SK-MEL-5 (cell line): ENCODE results near the gene SLC38A6. TPM values are rescaled to one million over a fixed set of nuclear protein-coding genes. Genes with fewer than 3 reads are reported as not detected.
"Not testable (repeated sequence)": the region's sequence is repeated elsewhere in the genome, so short reads cannot be mapped to it uniquely, and the experiment has no call there.

ENCODE experiments used
- DNase-seq: peaks from one replicate; pipeline ENCODE4 v3.0.0-alpha.2; 2016; ENCODE audit warnings: low read depth, low spot score
- in situ Hi-C: cut with HindIII; loops from 2 replicates; pipeline ENCODE4 v1.10.0; 2016; ENCODE audit warnings: low sequenced_read_pairs, high pct_unique_total_duplicates, low pct_unique_long_range_greater_than_20kb
- total RNA-seq: library from RNA; depleted of rRNA; stranded (reverse); fragments of >200 nt; shearing (Covaris generic); gene quantifications from 2 replicates; pipeline ENCODE4 v1.2.3, GENCODE V29; 2014

Gene SLC38A6
- total RNA-seq, 1 experiment from 2014 or later, result 32.0 TPM

DNA sequence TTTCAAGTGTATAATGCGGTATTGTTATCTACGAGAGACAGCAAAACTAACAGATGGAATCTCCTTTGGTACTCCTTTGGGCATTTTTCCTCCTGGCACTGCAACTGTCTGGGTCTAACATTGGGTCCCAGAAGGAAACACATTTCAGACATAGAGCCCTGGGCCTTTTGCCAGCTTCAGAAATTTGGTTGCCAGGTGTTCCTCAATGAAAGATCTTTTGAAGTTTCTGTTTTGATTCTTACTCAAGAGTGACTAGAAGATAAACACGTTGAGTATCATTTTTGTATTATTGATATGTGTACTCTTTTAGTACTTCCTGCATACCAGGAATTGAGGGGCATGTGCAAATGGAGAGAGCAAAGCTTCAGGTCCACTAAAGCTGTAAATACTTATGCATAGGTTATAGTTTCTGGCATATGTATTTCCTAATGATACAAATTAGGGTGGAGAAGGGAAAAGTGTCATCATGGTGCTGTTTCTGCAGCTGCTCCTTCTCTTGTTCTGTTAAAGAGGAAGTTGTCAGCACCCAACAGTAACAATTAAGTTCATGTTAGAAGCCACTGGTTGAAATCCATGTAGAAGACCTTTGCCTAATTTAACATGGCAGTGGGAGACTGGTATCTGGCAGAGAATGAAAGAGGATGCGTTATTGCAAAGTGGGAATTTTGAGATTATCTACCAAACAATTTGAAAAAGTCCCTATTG, 53.5 kb downstream of the SLC38A6 start:
- DNase-seq, result no peak
- in situ Hi-C loops, result no loop called here

DNA sequence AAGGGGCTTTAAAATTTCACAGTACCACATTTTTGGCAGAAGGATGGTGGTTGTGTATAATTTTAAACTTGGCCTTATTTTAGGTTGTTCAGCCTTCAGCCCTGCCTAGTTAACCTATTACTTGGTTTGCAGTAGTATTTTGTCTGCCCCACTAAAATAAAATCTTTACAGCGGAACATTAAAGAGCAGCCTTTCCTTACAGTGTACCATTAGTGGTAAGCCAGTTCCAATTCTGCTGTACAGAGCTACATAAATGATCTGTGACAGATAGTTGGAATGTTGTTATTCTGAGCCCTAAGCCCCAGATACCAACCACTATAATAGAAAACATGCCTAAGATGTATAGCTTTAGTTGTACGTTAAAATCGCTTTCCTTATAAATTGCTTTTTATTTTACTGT, 56.2 kb downstream of the SLC38A6 start:
- DNase-seq, result no peak
- in situ Hi-C loops, result no loop called here

DNA sequence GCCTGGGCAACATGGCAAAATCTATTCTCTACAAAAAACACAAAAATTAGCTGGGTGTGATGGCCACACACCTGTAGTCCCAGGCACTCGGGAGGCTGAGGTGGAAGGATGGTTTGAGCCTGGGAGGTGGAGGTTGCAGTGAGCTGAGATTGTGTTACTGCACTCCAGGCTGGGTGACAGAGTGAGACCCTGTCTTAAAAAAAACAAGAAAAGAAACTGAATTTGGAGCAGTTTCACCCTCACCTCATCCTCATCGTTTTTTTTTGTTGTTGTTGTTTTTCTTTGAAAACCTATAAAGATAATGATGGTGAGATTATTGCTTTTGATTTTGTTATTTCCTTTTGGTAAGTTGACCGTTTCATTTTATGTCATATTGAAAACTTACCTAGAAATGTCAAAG, 60.7 kb downstream of the SLC38A6 start:
- in situ Hi-C loops, result no loop called here
- no peak for DNase-seq

DNA sequence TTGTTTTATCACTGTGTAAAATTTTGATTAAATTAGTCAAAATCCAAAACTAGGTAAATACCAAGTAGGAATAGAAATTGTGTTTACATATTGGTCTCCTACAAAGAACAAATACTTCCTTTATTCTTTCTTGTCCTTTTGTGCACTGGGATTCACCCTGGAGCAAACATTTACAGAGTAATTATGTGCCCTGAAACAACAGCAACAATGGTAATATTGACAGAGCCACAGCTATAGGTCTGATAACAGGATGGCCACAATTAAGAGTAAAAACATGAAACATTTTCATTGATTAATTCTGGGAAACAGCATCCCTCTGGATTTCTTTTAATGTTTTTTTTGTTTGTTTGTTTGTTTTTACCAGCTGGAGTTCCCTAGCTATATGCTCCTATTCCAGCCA, 61.2 kb downstream of the SLC38A6 start:
- peak; percentile 59 for DNase-seq
- in situ Hi-C loops, result no loop called here

DNA sequence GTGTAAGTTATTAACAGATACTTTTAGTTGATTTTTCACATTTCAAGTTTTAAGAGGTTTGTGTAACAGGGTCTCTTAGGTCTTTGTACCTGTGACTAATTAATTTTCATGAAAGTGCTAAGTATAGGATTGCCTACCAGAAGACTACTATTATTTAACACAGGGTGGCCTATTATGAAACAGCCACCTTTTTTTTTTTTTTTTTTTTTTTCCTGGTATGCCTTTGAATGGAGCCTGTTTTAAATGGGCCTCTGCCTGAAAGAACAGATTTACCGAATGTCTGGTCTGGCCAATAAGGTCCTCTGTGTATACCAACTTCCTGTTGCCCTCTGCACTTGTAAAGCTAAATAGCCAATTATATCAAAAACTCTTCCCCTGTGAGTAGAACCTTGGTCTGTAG, 62.5 kb downstream of the SLC38A6 start:
- no peak for DNase-seq
- in situ Hi-C loops, result no loop called here

DNA sequence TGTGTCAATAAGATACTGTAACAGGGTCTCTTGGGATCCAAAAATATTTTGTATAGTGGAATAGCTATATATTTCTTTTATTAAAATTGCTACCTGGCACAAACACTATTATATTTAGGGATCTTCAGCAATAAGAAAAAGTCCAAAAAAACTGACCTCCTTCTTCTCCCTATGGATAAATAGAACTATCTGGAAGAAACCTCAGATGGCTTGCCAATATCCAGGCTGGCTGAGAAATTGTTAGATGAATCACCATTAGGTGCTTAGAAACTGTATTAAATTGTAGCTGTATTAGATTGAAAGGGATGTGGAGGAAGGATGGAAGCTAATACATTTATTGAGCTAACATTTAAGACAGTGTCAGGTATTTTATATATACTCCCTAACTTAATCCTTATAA, 66.0 kb downstream of the SLC38A6 start:
- in situ Hi-C loops, result no loop called here

DNA sequence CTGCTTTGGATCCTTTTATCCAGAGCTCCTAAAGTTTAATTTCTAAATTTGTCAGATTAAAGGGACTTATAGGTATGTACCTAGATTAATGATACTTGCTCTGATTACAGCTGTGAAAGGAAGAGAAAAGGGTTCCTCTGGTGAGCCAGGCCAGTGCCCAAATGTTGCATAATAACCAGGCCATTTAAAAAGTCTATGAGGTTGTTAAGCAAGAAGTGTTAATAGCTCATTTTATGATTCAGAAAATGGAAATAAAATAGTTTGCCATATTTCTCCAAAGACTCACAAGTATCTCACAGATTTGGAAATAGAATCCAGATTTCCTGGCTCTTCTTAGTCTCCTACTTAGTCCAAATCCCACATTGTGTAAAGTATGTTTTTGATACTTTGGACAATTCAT, 67.6 kb downstream of the SLC38A6 start:
- no peak for DNase-seq
- in situ Hi-C loops, result no loop called here

More for the DNA sequence above, 66.0 kb downstream of the SLC38A6 start:
- DNase-seq, result no peak

DNA sequence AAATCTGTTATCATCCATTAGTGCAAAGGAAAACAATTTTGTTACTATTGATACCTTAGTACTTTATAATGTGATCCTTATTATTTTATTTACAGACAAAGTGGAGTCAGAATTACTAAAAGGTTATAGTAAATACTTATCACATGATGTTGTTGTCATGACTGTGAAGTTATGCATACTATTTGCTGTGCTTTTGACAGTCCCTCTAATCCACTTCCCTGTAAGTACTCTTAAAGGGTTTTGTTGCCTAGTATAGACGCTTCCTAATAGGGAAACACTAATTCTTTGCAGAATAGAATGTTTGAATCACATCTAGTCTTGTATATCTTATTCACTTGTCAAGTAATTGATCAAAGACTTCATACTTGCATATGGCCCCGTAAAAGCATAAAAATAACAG, 69.4 kb downstream of the SLC38A6 start:
- in situ Hi-C loops, result no loop called here
- DNase-seq, result no peak

DNA sequence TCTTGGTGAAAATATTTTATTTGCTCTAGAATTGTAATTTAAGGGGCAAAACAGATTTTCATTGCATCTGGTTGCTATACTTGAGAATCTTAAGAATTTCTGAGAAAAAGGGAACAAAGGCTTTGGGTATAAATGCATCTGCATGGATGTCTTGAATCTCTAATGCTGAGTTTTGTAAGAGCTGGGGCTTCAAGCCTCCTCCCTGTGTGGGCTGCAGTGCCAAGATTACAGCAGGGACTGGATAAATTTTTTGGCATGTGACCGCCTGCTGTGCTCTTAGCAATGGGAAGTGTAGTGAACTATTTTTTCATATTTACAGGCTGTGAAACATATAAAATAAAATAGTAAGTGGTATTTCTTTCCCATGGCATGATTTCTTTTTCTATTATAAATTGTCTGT, 70.0 kb downstream of the SLC38A6 start:
- DNase-seq, result peak; percentile 4
- in situ Hi-C loops, result no loop called here

DNA sequence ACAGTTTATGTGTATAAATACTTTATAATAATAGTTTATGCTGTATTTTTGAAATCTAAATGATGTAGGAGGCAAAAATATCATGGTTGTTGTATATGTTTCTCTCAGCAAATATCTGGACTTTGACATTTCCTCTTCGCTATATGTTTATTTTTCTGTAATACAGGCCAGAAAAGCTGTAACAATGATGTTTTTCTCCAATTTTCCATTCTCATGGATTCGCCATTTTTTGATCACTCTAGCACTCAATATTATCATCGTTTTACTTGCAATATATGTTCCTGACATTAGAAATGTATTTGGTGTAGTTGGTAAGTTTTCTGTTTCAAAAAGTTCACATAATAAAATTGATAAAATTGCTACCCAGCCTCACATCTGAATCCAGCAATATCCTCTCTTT, 70.6 kb downstream of the SLC38A6 start:
- DNase-seq, result no peak
- in situ Hi-C loops, result no loop called here

DNA sequence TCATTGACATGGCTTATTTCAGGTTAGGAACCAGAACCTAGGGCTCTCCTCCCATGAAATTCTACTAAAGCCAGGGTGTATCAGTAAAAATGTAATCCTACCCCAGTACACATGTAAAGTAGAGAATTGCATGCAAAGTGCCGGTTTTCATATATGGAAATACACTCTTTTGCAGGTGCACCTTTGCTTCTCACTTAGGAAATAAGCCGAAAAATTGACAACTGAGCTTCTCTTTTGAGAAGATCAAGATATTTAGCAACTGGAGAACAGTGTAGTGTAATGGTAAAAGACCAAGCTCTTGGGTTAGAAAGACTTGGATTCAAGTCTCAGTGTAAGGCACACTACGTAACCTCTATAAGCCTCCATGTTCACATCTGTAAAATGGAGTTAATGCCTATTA, 82.4 kb downstream of the SLC38A6 start:
- no peak for DNase-seq
- in situ Hi-C loops, result no loop called here

DNA sequence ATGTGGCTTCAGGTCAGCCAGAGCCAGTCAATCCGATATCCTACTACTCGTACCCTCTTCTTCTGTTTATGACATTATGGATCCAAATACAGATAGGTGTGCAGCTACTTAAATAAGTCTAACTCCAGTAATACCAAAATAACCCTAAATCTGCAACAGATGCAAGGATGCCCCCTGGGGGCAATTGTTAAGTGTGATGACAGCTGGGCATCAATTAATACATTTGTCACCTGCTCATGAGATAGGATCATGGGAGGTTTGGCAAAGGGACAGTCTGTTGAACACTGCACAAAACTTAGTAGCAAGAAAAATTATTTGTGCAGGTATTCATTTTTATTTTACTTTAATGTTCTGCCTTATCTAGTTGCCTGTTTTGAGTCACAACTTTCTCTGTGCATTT, 83.2 kb downstream of the SLC38A6 start:
- in situ Hi-C loops, result no loop called here
- DNase-seq, result peak; percentile 10

DNA sequence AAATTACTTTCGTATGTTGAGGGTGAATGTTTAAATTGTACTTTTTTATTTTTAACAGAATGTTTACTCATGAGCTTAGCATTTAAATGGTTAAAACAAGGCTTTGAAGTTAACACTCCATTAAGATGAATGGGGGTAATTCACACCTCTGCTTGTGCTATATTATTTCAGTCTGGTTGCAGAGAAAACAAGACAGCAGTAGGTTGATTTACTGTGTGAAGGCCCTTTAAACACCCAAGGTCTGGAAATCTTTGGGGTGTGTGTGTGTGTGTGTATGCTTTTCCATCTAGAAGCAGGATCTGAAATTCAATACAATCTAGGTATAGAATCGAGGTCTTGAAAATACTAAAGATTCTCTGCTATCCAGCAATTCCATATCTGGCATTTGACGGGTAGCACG, 83.8 kb downstream of the SLC38A6 start:
- DNase-seq, result no peak
- in situ Hi-C loops, result no loop called here

DNA sequence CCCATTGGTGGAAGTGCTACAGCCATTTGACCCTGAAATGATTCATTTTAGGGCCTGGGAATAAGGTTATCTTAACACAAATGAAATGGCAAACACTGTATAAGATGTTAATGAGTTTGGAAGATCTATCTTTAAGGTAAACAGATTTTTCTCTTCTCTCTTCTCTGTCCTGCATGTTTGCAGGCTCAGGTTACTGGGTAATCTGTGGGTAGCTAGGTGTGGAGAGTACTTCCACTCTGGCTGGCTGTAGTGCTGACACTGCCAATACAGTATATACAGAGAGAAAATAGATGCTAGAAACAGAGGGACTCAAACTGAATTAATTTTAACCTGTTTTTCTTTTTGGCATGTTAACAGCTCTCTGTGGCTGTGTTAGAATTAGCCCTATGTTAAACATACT, 84.6 kb downstream of the SLC38A6 start:
- in situ Hi-C loops, result no loop called here
- no peak for DNase-seq

DNA sequence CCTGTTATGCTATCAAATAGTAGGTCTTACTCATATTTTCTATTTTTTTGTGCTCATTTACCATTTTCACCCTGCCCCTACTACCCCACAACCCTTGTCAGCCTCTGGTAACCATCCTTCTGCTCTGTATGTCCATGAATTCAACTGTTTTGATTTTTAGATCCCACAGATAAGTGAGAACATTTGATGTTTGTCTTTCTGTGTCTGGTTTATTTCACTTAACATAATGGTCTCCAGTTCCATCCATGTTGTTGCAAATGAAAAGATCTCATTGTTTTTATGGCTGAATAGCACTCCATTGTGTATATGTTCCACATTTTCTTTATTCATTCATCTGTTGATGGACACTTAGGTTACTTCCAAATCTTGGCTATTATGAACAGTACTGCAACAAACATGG, 91.4 kb downstream of the SLC38A6 start:
- in situ Hi-C loops, result not testable (repeated sequence)
- DNase-seq, result peak; percentile 68

DNA sequence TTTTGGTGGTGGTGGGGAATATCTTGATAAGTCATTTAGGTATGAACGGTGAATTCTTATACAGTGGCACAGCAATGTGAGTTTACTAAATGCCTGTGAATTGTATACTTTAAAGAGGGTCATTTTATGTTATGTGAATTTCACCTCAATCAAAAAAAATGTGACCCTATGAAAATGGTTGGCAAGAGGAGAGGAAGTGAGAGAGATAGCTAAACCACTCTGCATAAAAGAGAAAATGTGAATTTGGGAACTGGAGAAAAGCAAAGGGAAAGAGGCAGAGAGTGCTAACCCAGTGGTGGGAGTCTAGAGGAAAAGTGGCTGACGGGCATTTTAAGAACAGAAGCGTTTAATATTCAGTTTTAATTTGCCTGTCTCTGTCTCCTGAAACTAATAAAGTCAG, 93.8 kb downstream of the SLC38A6 start:
- in situ Hi-C loops, result no loop called here

DNA sequence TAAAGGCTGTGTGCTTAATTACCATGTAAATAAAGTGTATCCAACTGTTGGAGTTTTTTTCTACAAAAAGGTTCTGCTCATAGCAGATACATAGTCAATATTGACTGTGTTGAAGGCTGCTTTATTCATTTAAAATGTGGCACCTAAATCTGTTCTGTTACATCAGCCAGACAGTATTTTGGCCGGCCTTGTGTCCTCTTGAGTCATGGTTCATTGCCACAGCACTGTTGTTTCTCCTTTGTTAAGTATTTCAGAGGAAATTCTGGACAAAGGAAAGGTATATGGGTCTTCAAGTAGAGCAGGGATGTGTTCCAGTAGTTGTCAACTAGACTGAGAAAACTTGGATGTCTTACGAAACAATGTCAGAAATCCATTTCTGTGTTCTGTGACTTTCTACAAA, 95.5 kb downstream of the SLC38A6 start:
- DNase-seq, result no peak
- in situ Hi-C loops, result no loop called here

More for the DNA sequence above, 93.8 kb downstream of the SLC38A6 start:
- no peak for DNase-seq

DNA sequence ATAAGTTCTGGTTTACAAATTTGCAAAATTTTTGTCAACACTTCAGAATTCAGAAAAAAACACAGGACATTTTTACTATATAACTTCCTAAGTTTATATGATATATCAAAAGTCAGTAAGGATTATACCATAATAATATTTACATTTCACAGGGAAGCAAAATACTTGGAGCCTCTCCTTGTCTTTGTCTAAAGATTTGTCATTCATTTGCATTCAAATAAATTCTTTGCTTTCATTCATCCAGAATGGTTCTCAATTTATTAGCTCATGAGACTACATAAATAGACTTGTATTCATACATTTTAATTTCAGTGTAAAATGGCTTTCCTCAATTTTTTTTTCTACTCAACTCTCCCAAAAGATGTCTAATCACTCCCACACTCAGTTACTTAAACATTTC, 96.4 kb downstream of the SLC38A6 start:
- in situ Hi-C loops, result no loop called here
- DNase-seq, result no peak

DNA sequence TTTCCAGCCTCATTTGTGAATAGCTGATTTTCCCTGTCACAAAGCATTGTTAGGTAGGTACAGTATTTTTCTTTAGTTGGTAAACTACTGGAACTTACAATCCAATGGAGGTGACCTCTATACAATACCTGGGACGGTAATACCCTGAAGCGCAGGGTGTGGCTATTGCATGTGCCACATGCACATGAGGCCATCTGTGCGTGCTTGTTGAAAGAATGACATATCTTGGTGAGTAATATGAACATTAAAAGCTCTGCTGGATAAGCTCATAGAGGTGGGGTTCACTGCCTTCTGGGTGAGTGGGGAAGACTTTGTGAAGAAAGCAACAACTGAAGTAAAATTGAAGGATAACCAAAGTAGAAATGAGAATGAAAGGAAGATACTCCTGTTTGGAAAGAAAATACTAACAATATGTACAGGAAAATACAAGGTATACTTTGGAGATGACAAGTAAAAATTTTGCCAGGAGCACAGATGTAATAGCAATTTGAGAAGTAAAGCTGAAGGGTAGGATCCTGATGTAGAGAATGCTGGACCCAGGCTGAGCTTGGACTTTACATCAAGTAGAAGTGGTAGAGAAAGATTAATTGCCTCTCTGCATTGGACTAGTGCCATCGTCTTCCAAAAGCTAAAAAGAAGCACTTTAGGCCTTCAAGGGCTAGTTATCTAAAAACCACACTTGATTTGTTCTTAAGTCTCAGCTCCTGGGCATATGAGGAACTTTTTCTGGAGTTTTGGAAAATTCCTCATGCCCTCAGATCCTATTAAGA, 97.1 kb downstream of the SLC38A6 start:
- DNase-seq, result no peak
- in situ Hi-C loops, result no loop called here
